HEK293T (cell line): Measurements from ENCODE around the gene GRPEL1.

Source experiments
- ARNT ChIP-seq: fragments of 450-650 bp; IDR thresholded peaks from 2 replicates; pipeline ENCODE4 v1.6.1; 2017; ENCODE audit warnings: mild to moderate bottlenecking
- BHLHE40 ChIP-seq: fragments of 450-650 bp; IDR thresholded peaks from 2 replicates; pipeline ENCODE4 v1.6.1; 2016; ENCODE audit warnings: mild to moderate bottlenecking, moderate library complexity, borderline replicate concordance
- CTBP1 ChIP-seq: fragments of 450-650 bp; IDR thresholded peaks from 2 replicates; pipeline ENCODE4 v1.6.1; 2016; ENCODE audit warnings: borderline replicate concordance
- ELF4 ChIP-seq: fragments of 450-650 bp; IDR thresholded peaks from 2 replicates; pipeline ENCODE4 v1.6.1; 2017; ENCODE audit warnings: antibody characterized with exemption
- FOXA1 ChIP-seq: fragments of 450-650 bp; IDR thresholded peaks from 2 replicates; pipeline ENCODE4 v1.6.1; 2016; ENCODE audit warnings: mild to moderate bottlenecking
- FOXK2 ChIP-seq: fragments of 450-650 bp; IDR thresholded peaks from 2 replicates; pipeline ENCODE4 v1.6.1; 2016; ENCODE audit warnings: mild to moderate bottlenecking
- FOXM1 ChIP-seq: fragments of 450-650 bp; IDR thresholded peaks from 2 replicates; pipeline ENCODE4 v1.6.1; 2017; ENCODE audit warnings: mild to moderate bottlenecking, borderline replicate concordance
- HDGF ChIP-seq: fragments of 450-650 bp; IDR thresholded peaks from 2 replicates; pipeline ENCODE4 v1.6.1; 2017; ENCODE audit warnings: antibody characterized with exemption, borderline replicate concordance
- L3MBTL2 ChIP-seq: fragments of 450-650 bp; conservative IDR thresholded peaks from 2 replicates; pipeline ENCODE4 v1.6.1; 2016; ENCODE audit warnings: mild to moderate bottlenecking
- LEF1 ChIP-seq: fragments of 450-650 bp; IDR thresholded peaks from 2 replicates; pipeline ENCODE4 v1.6.1; 2017; ENCODE audit warnings: mild to moderate bottlenecking, borderline replicate concordance
- SP1 ChIP-seq: fragments of 450-650 bp; IDR thresholded peaks from 2 replicates; pipeline ENCODE4 v1.6.1; 2017
- SUZ12 ChIP-seq: fragments of 450-650 bp; IDR thresholded peaks from 2 replicates; pipeline ENCODE4 v1.6.1; 2016; ENCODE audit warnings: mild to moderate bottlenecking
- ZNF384 ChIP-seq: fragments of 450-650 bp; IDR thresholded peaks from 2 replicates; pipeline ENCODE4 v1.6.1; 2016

DNA sequence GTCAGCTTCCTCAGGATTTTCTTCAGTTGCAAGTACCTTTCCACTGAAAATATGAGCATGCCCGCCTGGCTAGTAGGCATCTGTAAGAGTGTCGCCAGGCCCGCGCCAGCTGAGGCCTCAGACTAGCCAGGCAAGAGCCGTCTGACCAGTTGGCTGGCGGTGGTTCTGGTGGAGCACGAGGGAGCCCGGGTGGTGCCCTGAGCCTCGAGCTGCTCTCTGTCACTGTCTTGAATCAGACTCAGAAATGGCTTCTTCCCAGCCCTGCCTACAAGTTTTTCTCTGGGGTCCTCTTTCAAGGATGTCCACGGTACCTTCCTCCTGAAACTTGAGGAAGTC lies 11.9 kb downstream of the GRPEL1 start:
- no peak for TF ChIP-seq ELF4
- TF ChIP-seq BHLHE40 = no peak
- TF ChIP-seq LEF1 = no peak
- TF ChIP-seq FOXM1 = no peak
- TF ChIP-seq CTBP1 = no peak
- no peak for TF ChIP-seq SUZ12
- no peak for TF ChIP-seq ARNT
- no peak for TF ChIP-seq HDGF
- TF ChIP-seq SP1 = no peak
- no peak for TF ChIP-seq ZNF384
- TF ChIP-seq FOXA1 = no peak
- no peak for TF ChIP-seq L3MBTL2
- TF ChIP-seq FOXK2 = no peak
